Panc1 (cell line): ENCODE data around the gene KLHL26.

Experiments
- CTCF ChIP-seq: fragments of 450-650 bp; IDR thresholded peaks from 2 replicates; pipeline ENCODE4 v1.5.1; 2017; ENCODE audit warnings: mild to moderate bottlenecking
- POLR2AphosphoS5 ChIP-seq: IDR thresholded peaks from 2 replicates; pipeline ENCODE4 v1.6.1; 2012; ENCODE audit warnings: mild to moderate bottlenecking, low read depth, low read length, moderate library complexity
- REST ChIP-seq, 2 experiments: IDR thresholded peaks; 2 replicates each; pipeline ENCODE4 v1.6.1; 2011 to 2012; ENCODE audit warnings: low read depth in 2 of 2, control low read depth in 1 of 2, low read length in 1 of 2, mild to moderate bottlenecking in 1 of 2, moderate library complexity in 1 of 2; ENCODE audit not compliant: insufficient read depth in 1 of 2
- SIN3A ChIP-seq: IDR thresholded peaks from 2 replicates; pipeline ENCODE4 v1.6.1; 2012; ENCODE audit warnings: low read depth, mild to moderate bottlenecking, low read length, moderate library complexity, borderline replicate concordance; ENCODE audit not compliant: insufficient read depth
- TCF7L2 ChIP-seq: IDR thresholded peaks from 2 replicates; pipeline ENCODE4 v1.6.1; 2011; ENCODE audit warnings: mild to moderate bottlenecking, low read depth, low read length, inconsistent platforms

GRCh38 chr19:18590273-18591272 is 46.3 kb upstream of the KLHL26 start:
- TF ChIP-seq POLR2AphosphoS5 (0 out of 2 replicates have a peak, but pooled peaks have one; percentile 14), CTCF (peak; percentile 79), REST (IDR thresholded peaks at IDR 0.05; ENCODE audit: insufficient read depth in 1 of 2, low read depth in 2 of 2, low read length in 1 of 2) (no peak; a peak in 1 of 4 replicates), SIN3A (no peak), TCF7L2 (no peak)
